ENCODE results near the gene C2orf81.

C2orf81 gene

GRCh38 chr2:74387346-74387745 lies 34.1 kb downstream of the C2orf81 start:
- no peak for DNase-seq

GRCh38 chr2:74385396-74385795 lies 36.0 kb downstream of the C2orf81 start:
- DNase-seq, result no peak

DNA sequence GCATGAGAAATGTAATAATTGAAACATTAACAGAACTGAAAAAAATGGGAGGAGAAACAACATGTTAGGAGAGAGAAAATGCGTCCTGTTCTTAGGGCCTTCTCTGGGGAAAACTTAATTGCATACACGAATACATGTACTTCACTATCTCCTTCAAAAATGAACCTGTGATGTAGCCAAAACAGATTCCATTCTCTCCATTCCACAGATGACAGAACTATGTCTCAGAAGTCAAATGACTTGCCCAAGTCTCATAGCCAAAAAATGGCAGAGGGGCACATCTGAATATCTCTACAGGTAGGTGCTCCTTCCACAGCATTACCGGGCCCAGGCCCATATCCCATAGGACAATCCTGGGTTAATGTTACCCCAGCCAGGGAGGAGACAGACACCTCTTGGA lies 37.4 kb downstream of the C2orf81 start:
- no peak for DNase-seq

- DNase-seq, result peak in 1 of 2 experiments; percentile 10
Measured at GRCh38 chr2:74383254-74383653, 38.2 kb downstream of the C2orf81 start.

DNA sequence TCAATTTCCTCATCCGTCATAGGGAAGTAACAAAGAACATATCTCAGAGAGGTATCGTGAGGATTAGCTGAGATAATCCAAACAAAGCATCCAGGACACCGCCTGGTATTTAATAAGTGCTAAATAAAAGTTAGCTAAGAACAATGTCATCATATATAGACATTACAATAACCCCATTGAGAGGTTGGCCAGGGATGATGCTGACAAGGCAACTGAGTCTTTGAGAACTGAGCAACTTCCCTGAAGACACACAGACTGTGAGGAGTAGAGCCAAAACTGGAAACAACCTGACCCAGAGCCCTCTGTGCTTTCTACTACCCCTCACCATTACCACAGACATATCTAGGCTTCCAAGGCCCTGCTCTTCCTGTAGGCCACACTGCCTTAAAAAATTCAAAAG lies 39.7 kb downstream of the C2orf81 start:
- no peak for DNase-seq

- no peak for DNase-seq
Measured at GRCh38 chr2:74379851-74380789, 41.3 kb downstream of the C2orf81 start, which contains the start of gene DCTN1. Gene DCTN1 (minus strand): TSS chr2:74380311. CDS start chr2:74380037, 274 bp downstream.

DNA sequence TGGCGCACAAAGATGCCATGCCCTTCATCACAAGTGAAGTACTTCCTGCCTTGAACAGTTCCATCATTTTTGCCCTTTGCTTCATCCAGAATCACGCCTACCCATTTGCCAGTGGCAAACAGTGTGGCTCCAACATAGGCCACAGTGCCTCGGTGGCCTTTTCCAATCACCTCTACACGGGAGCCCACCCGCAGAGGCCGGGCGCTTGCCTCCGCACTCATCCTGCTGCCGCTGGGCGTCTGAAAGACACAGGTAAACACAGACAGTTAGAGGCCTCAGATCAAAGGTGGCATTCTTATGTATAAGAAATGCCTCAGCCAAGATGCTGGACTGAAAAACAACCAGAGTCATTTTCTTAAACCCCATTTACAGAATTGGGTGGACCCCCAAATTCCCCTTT lies 43.4 kb downstream of the C2orf81 start:
- DNase-seq, result no peak

DNA sequence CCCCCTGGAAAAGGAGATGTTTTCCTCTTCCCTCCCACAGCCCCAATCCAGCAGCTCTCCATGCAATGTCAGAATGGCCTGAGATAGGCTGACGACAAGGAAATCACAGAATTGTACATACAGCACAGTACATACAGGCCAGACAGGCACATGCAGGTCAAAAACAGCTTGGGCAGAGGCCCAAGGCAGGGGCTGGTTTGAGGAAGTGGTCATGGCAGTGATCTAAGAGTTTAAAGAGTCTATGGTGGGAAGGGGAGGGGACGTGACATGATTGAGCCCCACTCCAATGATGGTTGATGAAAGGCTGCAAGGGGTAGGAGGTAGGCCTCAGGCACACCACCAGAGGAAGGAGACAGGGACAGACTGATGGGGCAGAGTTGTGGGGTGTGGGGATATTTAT lies 45.6 kb downstream of the C2orf81 start:
- DNase-seq, result no peak

GRCh38 chr2:74374509-74375205 lies 46.8 kb downstream of the C2orf81 start:
- peak; percentile 76 to 83 for DNase-seq

- DNase-seq, result no peak
Measured at GRCh38 chr2:74373985-74374384, 47.4 kb downstream of the C2orf81 start.

GRCh38 chr2:74373221-74373676 lies 48.2 kb downstream of the C2orf81 start:
- DNase-seq, result no peak

DNA sequence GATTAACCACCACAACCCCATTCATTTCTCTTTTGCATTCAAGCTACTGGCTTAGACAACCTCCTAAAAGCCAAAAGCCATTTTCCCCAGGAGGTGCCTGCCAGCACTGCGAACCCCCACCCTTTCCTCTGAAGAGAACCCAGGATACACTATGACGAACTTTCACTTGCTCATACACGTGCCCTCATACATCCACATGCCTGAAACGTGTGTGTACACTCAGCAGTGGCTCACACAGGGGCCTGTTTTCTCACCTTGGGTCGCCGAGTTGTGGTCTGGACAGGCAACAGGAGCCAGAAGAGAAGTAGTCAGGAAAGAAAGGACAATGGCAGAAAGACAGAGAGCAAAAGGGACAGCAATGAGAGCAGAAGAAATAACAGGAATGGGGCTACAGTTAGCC lies 48.7 kb downstream of the C2orf81 start:
- no peak for DNase-seq

DNA sequence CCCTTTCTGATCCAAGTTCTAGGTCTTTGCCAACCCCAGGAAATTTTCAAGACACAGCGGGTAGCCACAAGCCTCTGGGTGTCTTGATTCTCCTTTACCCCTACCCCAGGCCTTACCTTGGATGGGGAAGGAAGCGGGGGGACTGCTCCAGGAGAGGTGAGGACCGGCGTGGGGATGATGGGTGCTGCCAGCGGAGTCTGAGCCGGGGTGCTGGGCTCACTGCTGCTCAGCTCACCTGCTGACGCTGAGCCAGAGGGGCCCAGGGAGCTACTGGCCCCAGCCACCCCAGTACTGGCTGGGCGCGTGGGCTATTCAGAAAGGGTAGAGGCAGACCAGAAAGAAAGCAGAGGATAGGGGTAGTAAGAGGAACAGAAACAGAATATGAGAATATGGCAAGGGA lies 50.0 kb downstream of the C2orf81 start:
- DNase-seq, result no peak

DNA sequence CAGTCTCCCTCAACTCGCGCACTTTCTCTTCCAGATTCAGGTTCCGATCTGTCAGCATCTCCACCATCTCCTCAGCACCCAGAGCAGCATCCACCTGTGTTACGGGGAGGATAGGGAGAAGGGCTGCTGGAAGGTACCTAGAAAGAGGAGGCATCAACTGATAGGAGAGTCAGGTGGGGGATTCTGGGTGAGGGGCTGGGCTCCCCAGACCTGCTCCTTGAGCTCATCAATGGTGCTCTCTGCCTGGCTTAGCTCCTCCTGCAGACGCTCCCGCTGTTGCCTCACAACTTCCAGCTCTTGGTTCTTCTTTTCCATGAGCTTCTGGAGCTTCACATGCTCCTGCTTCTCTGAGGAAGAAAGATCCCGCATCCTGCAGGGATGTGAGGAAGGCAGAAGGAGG lies 51.4 kb downstream of the C2orf81 start:
- no peak for DNase-seq

DNA sequence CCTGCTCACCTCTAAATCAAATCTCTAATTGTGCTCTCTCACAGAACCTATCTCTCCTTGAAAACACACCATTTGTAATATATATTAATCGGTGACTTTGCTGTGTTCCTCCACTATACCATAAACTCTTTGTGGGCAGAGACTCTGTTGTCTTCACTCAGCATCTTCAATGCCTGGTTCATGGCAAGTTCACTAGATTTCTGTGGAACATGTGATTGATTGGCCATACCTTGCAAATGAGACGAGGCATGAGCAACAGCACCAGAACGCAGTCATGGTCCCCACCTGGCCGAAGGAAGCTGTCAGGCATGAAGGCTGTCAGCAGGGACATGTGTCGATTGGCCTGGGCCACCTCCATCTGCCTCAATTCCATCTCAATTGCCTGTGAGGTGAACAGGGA lies 52.9 kb downstream of the C2orf81 start:
- DNase-seq, result no peak

DNA sequence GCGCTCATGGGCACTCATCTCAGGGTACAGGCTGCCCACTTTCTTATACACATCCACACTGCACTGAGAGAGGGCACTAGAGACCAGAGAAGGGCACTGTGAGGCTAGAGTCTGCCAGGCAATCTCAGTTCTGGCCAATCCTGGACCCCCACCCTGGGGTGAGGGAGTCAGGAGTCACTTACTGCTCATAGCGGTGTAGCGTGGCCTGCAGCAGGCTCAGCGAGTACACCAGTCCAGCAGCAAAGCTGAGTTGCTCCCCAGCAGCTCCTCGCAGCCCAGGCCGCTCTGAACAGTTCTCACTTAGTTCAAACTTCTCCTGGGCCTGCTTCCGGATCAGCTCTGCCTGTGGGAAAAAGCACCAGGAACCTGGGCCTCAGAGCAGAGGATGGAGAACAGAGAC lies 53.6 kb downstream of the C2orf81 start:
- no peak for DNase-seq

GRCh38 chr2:74366036-74366435 lies 55.4 kb downstream of the C2orf81 start:
- DNase-seq, result no peak

DNA sequence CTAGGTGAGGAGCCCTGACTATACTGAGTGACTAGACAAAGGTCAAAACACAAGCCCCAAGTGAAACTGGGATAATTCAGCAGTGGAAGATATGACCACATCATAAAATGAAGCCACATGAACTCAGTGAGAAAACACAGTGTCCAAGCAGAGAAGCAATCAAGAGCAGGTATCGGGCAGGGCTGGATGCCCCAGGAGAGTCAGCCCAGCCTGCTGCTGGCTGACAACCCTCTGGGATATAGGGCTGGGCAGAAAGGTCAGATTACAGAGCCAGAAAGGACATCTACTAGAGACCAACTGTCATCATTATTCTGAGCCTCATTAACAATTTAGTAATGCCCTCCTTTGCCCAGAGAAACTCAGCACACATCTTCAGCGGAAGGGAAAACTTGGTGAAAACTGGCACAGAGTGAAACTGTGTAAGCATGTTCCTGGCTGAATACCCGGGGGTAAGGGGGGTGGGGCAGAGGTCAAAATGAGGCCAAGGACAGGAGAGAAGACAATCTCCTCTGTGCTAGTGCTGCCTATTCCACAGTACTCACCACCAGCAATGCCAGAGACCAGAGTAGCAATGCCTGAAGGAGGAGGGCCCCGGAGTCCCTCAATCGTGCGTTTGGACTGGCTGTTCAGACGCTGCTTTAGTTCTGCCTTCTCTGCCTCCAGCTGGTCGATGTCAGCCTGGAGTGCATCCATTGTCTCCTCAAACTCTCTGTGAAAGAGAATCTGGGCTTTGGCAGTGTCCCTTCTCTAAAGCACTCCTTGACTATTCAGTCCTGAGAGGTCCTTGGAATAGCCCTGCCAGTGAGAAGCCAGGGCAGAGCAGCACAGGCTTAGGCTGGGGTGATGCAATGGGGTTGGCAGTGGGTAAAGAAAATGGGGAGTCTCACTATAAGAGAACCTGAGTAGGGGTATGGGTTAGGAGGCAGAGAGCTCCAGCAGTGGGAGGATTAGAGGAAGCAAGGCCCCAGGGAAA lies 56.6 kb downstream of the C2orf81 start:
- no peak for DNase-seq

Measured in NCI-H2081 (cell line).